ENCODE results near the gene KIF3B. TPM values are rescaled to one million over a fixed set of nuclear protein-coding genes. Genes with fewer than 3 reads are reported as not detected.

KIF3B gene
- total and polyA plus RNA-seq, 2 of the 13 experiments (the other 11 are each of a cell fraction or from before 2014, with no cell fraction given), result 23.6 to 28.8 TPM

- no peak for TF ChIP-seq ZNF616 (CRISPR knock-in tag; IDR thresholded peaks at IDR 0.05; ENCODE audit: low read depth)
- TF ChIP-seq ZNF143 (CRISPR knock-in tag; IDR thresholded peaks at IDR 0.05), result no peak
- TF ChIP-seq KAT7 (CRISPR knock-in tag; IDR thresholded peaks at IDR 0.05; ENCODE audit: borderline replicate concordance), result no peak
- no peak for TF ChIP-seq HMGXB4 (CRISPR knock-in tag; IDR thresholded peaks at IDR 0.05; ENCODE audit: borderline replicate concordance in 1 of 2, low read depth in 1 of 2)
- TF ChIP-seq ETV6 (CRISPR knock-in tag; conservative IDR thresholded peaks at IDR 0.05), result no peak
- no peak for TF ChIP-seq MED1 (CRISPR knock-in tag; IDR thresholded peaks at IDR 0.05)
- no peak for TF ChIP-seq ZNF235 (CRISPR knock-in tag; IDR thresholded peaks at IDR 0.05; ENCODE audit: borderline replicate concordance)
- TF ChIP-seq MEIS1 (CRISPR knock-in tag; IDR thresholded peaks at IDR 0.05; ENCODE audit: borderline replicate concordance), result no peak
- no peak for TF ChIP-seq MAFK (conservative IDR thresholded peaks at IDR 0.05 in 1 of 2, IDR thresholded peaks at IDR 0.05 in 1 of 2; ENCODE audit: low read length in 2 of 2)
- TF ChIP-seq RARG (CRISPR knock-in tag; IDR thresholded peaks at IDR 0.05; ENCODE audit: low read depth), result no peak
- 0 out of 2 replicates have a peak, but pooled peaks have one; percentile 7 for TF ChIP-seq ZNF501 (CRISPR knock-in tag; IDR thresholded peaks at IDR 0.05)
- 0 out of 2 replicates have a peak, but pooled peaks have one; percentile 1 for TF ChIP-seq ZGPAT (CRISPR knock-in tag; IDR thresholded peaks at IDR 0.05)
- no peak for TF ChIP-seq DBP (CRISPR knock-in tag; IDR thresholded peaks at IDR 0.05; ENCODE audit: not compliant biosample characterization)
- TF ChIP-seq YEATS2 (CRISPR knock-in tag; IDR thresholded peaks at IDR 0.05; ENCODE audit: borderline replicate concordance), result no peak
- TF ChIP-seq NR2C2 (CRISPR knock-in tag; IDR thresholded peaks at IDR 0.05; ENCODE audit: borderline replicate concordance), result peak; percentile 14; the same call in 1 of the 2 replicates
- TF ChIP-seq REPIN1 (CRISPR knock-in tag; IDR thresholded peaks at IDR 0.05; ENCODE audit: borderline replicate concordance, low read depth), result no peak
- no peak for TF ChIP-seq MAF1 (CRISPR knock-in tag; IDR thresholded peaks at IDR 0.05; ENCODE audit: borderline replicate concordance)
- TF ChIP-seq ZNF331 (CRISPR knock-in tag; IDR thresholded peaks at IDR 0.05), result no peak
- TF ChIP-seq HNF1A (IDR thresholded peaks at IDR 0.05; ENCODE audit: low read depth), result 0 out of 2 replicates have a peak, but pooled peaks have one; percentile 20
- TF ChIP-seq HNF1A (CRISPR knock-in tag; IDR thresholded peaks at IDR 0.05; ENCODE audit: borderline replicate concordance), result no peak
- no peak for TF ChIP-seq SMARCE1 (IDR thresholded peaks at IDR 0.05; ENCODE audit: borderline replicate concordance)
- TF ChIP-seq REL (CRISPR knock-in tag; conservative IDR thresholded peaks at IDR 0.05), result no peak
- TF ChIP-seq ARNT (IDR thresholded peaks at IDR 0.05), result no peak
Observed at GRCh38 chr20:32236048-32236533, 41.4 kb upstream of the KIF3B start (continued).
